ENCODE results near the gene IL17RB. TPM values are rescaled to one million over a fixed set of nuclear protein-coding genes. Genes with fewer than 3 reads are reported as not detected.

The IL17RB gene
- total and polyA plus RNA-seq, 2 of the 8 experiments (the other 6 are each of a cell fraction or from before 2014, with no cell fraction given) = 7.0 to 24.6 TPM

DNA sequence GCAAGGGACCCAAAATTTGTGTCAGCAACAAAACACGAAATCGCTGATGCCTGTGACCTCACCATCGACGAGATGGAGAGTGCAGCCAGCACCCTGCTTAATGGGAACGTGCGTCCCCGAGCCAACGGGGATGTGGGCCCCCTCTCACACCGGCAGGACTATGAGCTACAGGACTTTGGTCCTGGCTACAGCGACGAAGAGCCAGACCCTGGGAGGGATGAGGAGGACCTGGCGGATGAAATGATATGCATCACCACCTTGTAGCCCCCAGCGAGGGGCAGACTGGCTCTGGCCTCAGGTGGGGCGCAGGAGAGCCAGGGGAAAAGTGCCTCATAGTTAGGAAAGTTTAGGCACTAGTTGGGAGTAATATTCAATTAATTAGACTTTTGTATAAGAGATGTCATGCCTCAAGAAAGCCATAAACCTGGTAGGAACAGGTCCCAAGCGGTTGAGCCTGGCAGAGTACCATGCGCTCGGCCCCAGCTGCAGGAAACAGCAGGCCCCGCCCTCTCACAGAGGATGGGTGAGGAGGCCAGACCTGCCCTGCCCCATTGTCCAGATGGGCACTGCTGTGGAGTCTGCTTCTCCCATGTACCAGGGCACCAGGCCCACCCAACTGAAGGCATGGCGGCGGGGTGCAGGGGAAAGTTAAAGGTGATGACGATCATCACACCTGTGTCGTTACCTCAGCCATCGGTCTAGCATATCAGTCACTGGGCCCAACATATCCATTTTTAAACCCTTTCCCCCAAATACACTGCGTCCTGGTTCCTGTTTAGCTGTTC, 35.0 kb upstream of the IL17RB start:
- H3K79me1 ChIP-seq (ENCODE audit: low read depth, low read length) = no peaks in the 10 kb centered on the region
- CTCF ChIA-PET (ENCODE audit: partially characterized antibody) = interaction anchor here (0.5 to 2.1 kb wide), 10 partner anchors 9 to 1147 kb away, joined by 3 to 6 read pairs (median 3); no protein-coding TSS in a partner anchor
- no peaks in the 10 kb centered on the region for H3K36me3 ChIP-seq (ENCODE audit: control insufficient read depth in 2 of 4, insufficient read depth in 4 of 4, low read length in 3 of 4)
- H3K23me2 ChIP-seq (ENCODE audit: low read depth, low read length) = no peaks in the 10 kb centered on the region
- DNase-seq (ENCODE audit: low read depth in 1 of 2, low spot score in 2 of 2) (no peak), FAIRE-seq (no peak)
- POLR2A ChIA-PET (ENCODE audit: partially characterized antibody) = no interaction called here
- no peak overlapping the region for H3K14ac ChIP-seq (ENCODE audit: insufficient read length)
- no peaks in the 10 kb centered on the region for H3K27me3 ChIP-seq (replicated peaks in 1 of 4; ENCODE audit: control insufficient read depth in 3 of 4, extremely low read depth in 1 of 4, insufficient read depth in 3 of 4, low read length in 3 of 4)
- no peak overlapping the region for H2AFZ ChIP-seq (ENCODE audit: low read length)
- H3K79me2 ChIP-seq (ENCODE audit: control insufficient read depth in 1 of 2, insufficient read depth in 2 of 2, low read length in 2 of 2) = no peaks in the 10 kb centered on the region
- no peak overlapping the region for H2AK5ac ChIP-seq (ENCODE audit: low read depth, low read length)
- no peak overlapping the region for H3K23ac ChIP-seq (ENCODE audit: insufficient read length)
- no peak overlapping the region for H3K4me2 ChIP-seq (ENCODE audit: insufficient read depth in 1 of 2, low read depth in 2 of 2, low read length in 2 of 2)
- H2BK5ac ChIP-seq (ENCODE audit: low read depth, low read length) = no peak overlapping the region
- no peak overlapping the region for H3K4me3 ChIP-seq (ENCODE audit: extremely low read depth in 1 of 4, insufficient read depth in 2 of 4, low read depth in 3 of 4, low read length in 4 of 4)
- TF ChIP-seq SIRT6 (IDR thresholded peaks at IDR 0.05; ENCODE audit: low read length) (no peak), RBBP5 (IDR thresholded peaks at IDR 0.05; ENCODE audit: borderline replicate concordance, low read depth, low read length) (no peak), CHD1 (IDR thresholded peaks at IDR 0.05; ENCODE audit: low read depth, low read length) (no peak), BCL11A (IDR thresholded peaks at IDR 0.05; ENCODE audit: low read depth in 2 of 2, low read length in 2 of 2) (no peak), TBP (IDR thresholded peaks at IDR 0.05; ENCODE audit: low read depth, low read length) (no peak), NANOG (IDR thresholded peaks at IDR 0.05; ENCODE audit: insufficient read depth, low read depth, low read length, poor library complexity, severe bottlenecking) (no peak), SP1 (IDR thresholded peaks at IDR 0.05; ENCODE audit: low read depth, low read length) (no peak), SP2 (IDR thresholded peaks at IDR 0.05; ENCODE audit: low read length) (no peak), SIN3A (conservative IDR thresholded peaks at IDR 0.05 in 1 of 2, IDR thresholded peaks at IDR 0.05 in 1 of 2; ENCODE audit: low read depth in 1 of 2, low read length in 2 of 2) (no peak), TAF1 (IDR thresholded peaks at IDR 0.05; ENCODE audit: low read depth, low read length) (no peak), SIX5 (IDR thresholded peaks at IDR 0.05; ENCODE audit: low read depth, low read length) (no peak)
- no peaks in the 10 kb centered on the region for H3K9me3 ChIP-seq (ENCODE audit: insufficient read depth in 2 of 2, low read depth in 1 of 2, low read length in 1 of 2)
- no peak overlapping the region for H2BK120ac ChIP-seq (replicated peaks; ENCODE audit: low read depth, low read length)
- no peaks in the 10 kb centered on the region; a peak in 2 of 7 replicates for H3K4me1 ChIP-seq (replicated peaks in 1 of 4; ENCODE audit: control insufficient read depth in 3 of 4, insufficient read depth in 4 of 4, low read length in 3 of 4)
- WGBS, 2 experiments (ENCODE audit: extremely low coverage in 1 of 2, insufficient coverage in 1 of 2, insufficient read length in 1 of 2, insufficient replicate concordance in 2 of 2, low coverage in 1 of 2, low lambda C conversion rate in 2 of 2, missing lambda C conversion rate in 1 of 2) = 89% methylated on average over 23 of the region's 24 CpGs; no CpG with 5 or more reads in 1 of the 2 experiments
- H3K56ac ChIP-seq (replicated peaks; ENCODE audit: insufficient read length, low read depth, low read length) = no peak overlapping the region
- H2BK12ac ChIP-seq (ENCODE audit: low read depth, low read length) = no peak overlapping the region
- H3K27ac ChIP-seq (ENCODE audit: low read depth, low read length) = no peak overlapping the region
- H4K8ac ChIP-seq (ENCODE audit: extremely low read depth, insufficient read depth, low read length) = peak overlapping the region; percentile 38; the same call in 1 of the 2 replicates
- no peak overlapping the region for H2BK20ac ChIP-seq (ENCODE audit: low read length)
- H3K4ac ChIP-seq (replicated peaks; ENCODE audit: insufficient read length, low read depth, low read length) = no peak overlapping the region
- no peak overlapping the region for H2BK15ac ChIP-seq (ENCODE audit: low read length)
- no peak overlapping the region for H4K91ac ChIP-seq (replicated peaks; ENCODE audit: insufficient read length, low read length)
- H4K20me1 ChIP-seq (replicated peaks in 1 of 2; ENCODE audit: control insufficient read depth in 1 of 2, insufficient read depth in 2 of 2, low read length in 2 of 2) = peaks cover 0 to 6% of the 10 kb centered on the region in 2 experiments
- H3K9ac ChIP-seq (replicated peaks in 1 of 4; ENCODE audit: extremely low read depth in 1 of 4, low read depth in 3 of 4, low read length in 3 of 4) = no peak overlapping the region
- H3K18ac ChIP-seq (ENCODE audit: extremely low read depth, low read length) = no peak overlapping the region
- no peak overlapping the region for H4K5ac ChIP-seq (ENCODE audit: insufficient read length, low read depth, low read length)
